ENCODE results near the gene GGA1. TPM values are rescaled to one million over a fixed set of nuclear protein-coding genes. Genes with fewer than 3 reads are reported as not detected.
A peak's percentile ranks its signal among the peaks of the same experiment; 100 is the strongest.

GGA1 gene
- total and polyA plus RNA-seq, 2 donors from 2014 or later = 37.5 to 61.2 TPM

GRCh38 chr22:37676736-37677492, 68.3 kb downstream of the GGA1 start:
- Histone ChIP-seq H3K9ac (ENCODE audit: low read length in 3 of 3) (peak overlapping the region; percentile 47 to 84 (median 77)), H3K27ac (ENCODE audit: low read depth in 2 of 2, low read length in 2 of 2) (peak overlapping the region; percentile 93 to 97), H3K36me3 (ENCODE audit: control insufficient read depth in 2 of 3, insufficient read depth in 3 of 3, low read length in 3 of 3) (no peaks in the 10 kb centered on the region), H3K27me3 (ENCODE audit: control insufficient read depth, insufficient read depth, low read length) (no peaks in the 10 kb centered on the region), H3K9me3 (ENCODE audit: control insufficient read depth in 2 of 3, insufficient read depth in 1 of 3, low read length in 3 of 3) (no peaks in the 10 kb centered on the region), H3K4me3 (ENCODE audit: low read length in 3 of 3) (peak overlapping the region; percentile 51 to 64 (median 63)), H3K4me1 (ENCODE audit: control insufficient read depth in 2 of 3, insufficient read depth in 2 of 3, low read depth in 1 of 3, low read length in 3 of 3) (peaks cover 0 to 13% (median 0%) of the 10 kb centered on the region in 3 donors)
- FAIRE-seq = no peak
- no peak for TF ChIP-seq CTCF (IDR thresholded peaks at IDR 0.05; ENCODE audit: borderline replicate concordance, extremely low read depth, insufficient read depth)
- intact Hi-C loops (cut with DNase I) = no loop called here
- DNase-seq = peak; percentile 90 to 96 (median 94)

- Histone ChIP-seq H3K27me3 (ENCODE audit: control insufficient read depth, insufficient read depth, low read length) (no peaks in the 10 kb centered on the region), H3K36me3 (ENCODE audit: control insufficient read depth in 2 of 3, insufficient read depth in 3 of 3, low read length in 3 of 3) (no peaks in the 10 kb centered on the region), H3K4me3 (ENCODE audit: low read length in 3 of 3) (peak overlapping the region; percentile 49 to 64 (median 63)), H3K9me3 (ENCODE audit: control insufficient read depth in 2 of 3, insufficient read depth in 1 of 3, low read length in 3 of 3) (no peaks in the 10 kb centered on the region), H3K9ac (ENCODE audit: low read length in 3 of 3) (no peak overlapping the region), H3K4me1 (ENCODE audit: control insufficient read depth in 2 of 3, insufficient read depth in 2 of 3, low read depth in 1 of 3, low read length in 3 of 3) (peaks cover 0 to 13% (median 0%) of the 10 kb centered on the region in 3 donors), H3K27ac (ENCODE audit: low read depth in 2 of 2, low read length in 2 of 2) (peak overlapping the region; percentile 93 to 97)
- intact Hi-C loops (cut with DNase I) = no loop called here
- TF ChIP-seq CTCF (IDR thresholded peaks at IDR 0.05; ENCODE audit: borderline replicate concordance, extremely low read depth, insufficient read depth) = no peak
- no peak for FAIRE-seq
- DNase-seq = no peak
These were observed 68.9 kb downstream of the GGA1 start for GRCh38 chr22:37677493-37677974.

- no peak for FAIRE-seq
- Histone ChIP-seq H3K4me1 (ENCODE audit: control insufficient read depth in 2 of 3, insufficient read depth in 2 of 3, low read depth in 1 of 3, low read length in 3 of 3) (peaks cover 0 to 13% (median 0%) of the 10 kb centered on the region in 3 donors), H3K36me3 (ENCODE audit: control insufficient read depth in 2 of 3, insufficient read depth in 3 of 3, low read length in 3 of 3) (no peaks in the 10 kb centered on the region), H3K27me3 (ENCODE audit: control insufficient read depth, insufficient read depth, low read length) (no peaks in the 10 kb centered on the region), H3K9ac (ENCODE audit: low read length in 3 of 3) (no peak overlapping the region), H3K9me3 (ENCODE audit: control insufficient read depth in 2 of 3, insufficient read depth in 1 of 3, low read length in 3 of 3) (no peaks in the 10 kb centered on the region), H3K4me3 (ENCODE audit: low read length in 3 of 3) (no peak overlapping the region), H3K27ac (ENCODE audit: low read depth in 2 of 2, low read length in 2 of 2) (no peak overlapping the region)
- DNase-seq = peak in 2 of 5 donors; percentile 38 to 45
- intact Hi-C loops (cut with DNase I) = no loop called here
- no peak for TF ChIP-seq CTCF (IDR thresholded peaks at IDR 0.05; ENCODE audit: borderline replicate concordance, extremely low read depth, insufficient read depth)
These were observed 69.7 kb downstream of the GGA1 start for GRCh38 chr22:37678372-37678771.

All from kidney (tissue), 14 donors.